Activated CD4-positive, alpha-beta T cell treated with anti-CD3 and anti-CD28 coated beads, Interleukin-2, amount 50 U/mL, for 48 hours (primary cell): ENCODE results near the gene ARHGEF37.
"Not testable (repeated sequence)": the region's sequence is repeated elsewhere in the genome, so short reads cannot be mapped to it uniquely, and the experiment has no call there.

Source experiments
- DNase-seq, 2 experiments: peaks; one replicate each; pipeline ENCODE4 v3.0.0-alpha.2; 2020

The ARHGEF37 gene

DNA sequence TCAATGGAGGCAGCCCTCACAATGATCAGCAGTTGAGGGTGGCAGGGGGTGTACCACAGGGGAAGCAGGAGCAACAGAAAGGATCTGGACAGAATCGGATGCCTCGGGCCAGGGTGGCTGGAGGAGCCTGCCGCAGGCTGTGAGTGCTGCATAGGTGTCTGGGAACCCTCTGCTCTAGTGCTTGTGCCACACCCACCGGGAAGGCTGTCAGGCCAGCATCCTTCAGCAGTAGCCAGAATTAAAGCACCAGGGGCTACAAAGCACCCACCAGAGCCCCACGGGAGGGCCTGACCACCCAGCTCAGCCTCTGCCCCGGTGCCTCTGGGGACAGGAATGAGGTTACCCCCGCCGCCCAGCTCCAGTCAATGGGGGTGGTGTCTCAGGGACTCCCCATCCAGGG, 49.0 kb downstream of the ARHGEF37 start:
- DNase-seq = no peak

DNA sequence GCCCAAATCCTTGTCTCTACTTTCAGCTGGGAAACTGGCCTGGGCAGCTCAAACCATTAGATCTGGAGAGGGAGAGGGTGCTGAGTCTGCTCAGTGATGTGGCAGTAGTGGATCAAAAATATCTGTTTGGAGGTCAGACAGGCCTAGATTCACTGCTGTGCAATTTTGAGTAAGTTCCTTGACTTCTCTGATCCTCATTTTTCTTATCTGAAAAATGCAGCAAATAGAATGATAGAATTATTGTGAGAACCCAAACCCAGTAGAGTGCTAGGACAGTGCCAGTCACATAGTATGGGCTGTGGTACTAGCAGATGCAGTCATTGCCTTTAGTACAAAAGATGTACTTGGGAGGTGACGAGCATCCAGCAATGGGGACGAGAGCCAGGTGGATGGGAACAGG, 50.2 kb downstream of the ARHGEF37 start:
- DNase-seq = no peak

DNA sequence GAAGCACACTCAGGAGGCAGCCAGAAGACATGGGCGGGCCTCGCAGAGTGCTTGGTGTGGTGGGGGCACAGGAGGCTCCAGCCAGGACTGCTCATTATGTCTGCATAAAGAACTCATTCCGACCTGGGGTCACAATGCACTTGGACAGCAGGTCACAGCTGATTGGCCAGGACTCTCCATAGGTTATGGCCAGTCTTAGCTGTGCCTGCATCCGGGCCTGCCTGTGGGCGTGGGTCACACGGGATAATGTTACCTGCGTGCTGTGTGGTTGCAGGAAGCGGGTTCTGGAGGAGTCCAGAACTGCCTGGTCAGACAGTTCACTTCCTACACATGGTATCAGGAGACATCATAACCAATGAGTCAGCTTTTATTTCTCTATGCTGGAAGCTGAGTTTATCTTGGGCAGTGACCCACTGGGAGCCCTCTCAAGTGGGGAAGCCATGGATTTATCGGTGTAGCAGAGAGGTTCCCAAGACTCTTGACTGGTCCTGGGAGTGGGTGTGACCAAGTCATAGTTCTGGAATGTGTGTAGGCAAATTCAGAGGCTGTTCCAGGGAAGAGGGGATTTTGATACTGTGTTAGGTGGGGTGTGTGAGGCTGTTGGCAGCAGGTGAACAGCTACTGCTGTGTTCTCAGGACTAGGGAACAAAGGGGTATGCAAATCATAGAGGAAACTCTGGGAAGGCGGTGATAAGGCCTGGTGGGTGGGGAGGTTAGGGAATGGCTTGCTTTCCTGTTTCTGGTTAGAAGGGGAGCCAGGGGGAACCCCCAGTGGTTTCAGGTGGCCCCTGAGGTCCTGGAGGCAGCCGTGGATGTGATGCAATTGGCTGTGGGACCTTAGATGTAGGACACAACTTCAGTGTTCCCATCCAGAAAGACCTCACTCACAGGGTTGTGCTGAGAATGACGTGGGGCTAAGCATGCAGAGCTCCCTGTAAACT, 51.3 kb downstream of the ARHGEF37 start:
- peak in 1 of 2 experiments; percentile 33 for DNase-seq

DNA sequence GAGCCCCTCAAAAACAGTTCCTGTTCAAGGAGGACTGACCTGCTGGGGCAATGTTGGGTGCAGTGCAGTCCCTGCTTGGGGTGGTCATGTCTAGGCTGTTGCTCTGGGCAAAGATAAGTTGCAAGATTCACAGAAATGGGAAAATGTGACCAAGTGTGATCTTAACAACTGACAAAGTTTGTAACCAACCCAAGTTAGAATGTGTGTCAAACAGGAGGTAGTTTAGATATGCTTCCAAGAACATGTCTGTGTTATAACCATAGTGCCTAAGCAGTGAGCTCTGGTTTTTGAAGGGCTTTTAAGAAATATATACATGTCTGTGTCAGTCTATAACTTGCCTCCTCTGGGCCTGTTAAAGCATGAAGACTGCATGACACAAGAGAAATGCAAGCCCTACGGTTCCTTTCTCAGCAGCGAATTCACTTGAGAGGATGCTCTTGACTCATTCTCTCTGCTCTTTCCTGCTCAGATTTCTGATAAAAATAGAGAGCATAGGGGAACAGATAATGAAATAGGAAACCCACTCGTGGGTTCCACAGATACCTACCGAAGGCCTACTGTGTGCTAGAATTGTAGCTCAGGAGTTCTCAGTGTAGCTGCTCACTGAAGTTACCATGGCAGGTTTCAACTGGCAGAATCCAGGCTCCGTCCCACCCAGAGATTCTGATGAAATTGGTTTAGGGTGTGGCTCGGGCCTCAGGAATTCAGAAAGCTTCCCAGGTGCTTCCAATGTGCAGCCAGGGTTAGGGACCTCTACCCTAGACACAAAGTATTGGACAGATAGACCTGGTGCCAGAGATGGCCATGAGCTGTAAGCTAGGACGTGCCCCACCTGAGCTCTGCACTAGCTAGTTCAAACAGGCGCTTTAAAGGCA, 52.4 kb downstream of the ARHGEF37 start:
- no peak for DNase-seq

DNA sequence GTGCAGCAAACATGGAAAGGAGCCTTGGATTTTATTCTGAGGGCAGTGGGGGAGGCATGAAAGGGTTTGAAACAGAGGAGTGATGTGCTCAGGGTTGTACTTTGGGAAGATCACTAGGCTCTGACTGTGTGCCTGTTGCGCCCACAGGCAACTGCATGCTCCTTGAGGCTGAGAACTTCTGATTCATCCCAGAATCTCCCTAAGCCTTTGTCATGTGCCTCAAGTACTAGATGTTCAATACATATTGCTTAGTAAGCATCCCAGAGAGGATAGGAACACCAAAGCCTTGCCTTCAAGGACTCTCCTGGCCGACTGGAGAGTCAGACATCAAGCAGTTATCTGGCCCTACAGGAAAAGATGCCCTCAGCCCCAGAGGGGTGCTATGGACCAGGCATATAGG, 54.1 kb downstream of the ARHGEF37 start:
- no peak for DNase-seq

DNA sequence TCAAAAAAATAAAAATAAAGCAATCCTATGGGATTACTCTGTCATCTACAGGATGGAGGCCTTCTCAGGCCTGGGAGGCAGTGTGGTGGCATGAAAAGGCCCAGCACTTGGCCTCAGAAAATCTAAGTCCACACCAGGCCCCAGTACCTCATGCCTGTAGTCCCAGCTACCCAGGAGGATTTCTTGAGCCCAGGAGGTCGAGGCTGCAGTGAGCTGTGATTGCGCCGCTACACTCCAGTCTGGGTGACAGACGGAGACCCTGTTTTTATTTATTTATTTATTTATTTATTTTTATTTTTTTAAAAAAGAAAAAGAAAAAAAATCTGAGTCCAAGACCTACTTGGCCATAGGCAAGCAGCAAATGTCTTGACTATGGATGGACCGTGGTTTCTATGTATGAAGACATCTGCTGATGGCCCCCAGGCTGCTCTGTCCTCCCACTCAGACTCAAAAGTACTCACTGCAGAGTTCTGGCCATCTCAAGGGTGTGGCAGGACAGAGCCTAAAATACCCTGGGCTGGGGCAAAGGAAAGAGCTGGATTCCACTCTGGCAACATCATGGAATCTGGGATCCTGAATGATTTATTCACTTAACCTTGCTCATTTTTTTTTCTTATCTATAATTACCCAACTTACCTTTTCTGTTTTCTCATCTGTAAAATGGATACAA, 55.0 kb downstream of the ARHGEF37 start:
- DNase-seq = no peak

DNA sequence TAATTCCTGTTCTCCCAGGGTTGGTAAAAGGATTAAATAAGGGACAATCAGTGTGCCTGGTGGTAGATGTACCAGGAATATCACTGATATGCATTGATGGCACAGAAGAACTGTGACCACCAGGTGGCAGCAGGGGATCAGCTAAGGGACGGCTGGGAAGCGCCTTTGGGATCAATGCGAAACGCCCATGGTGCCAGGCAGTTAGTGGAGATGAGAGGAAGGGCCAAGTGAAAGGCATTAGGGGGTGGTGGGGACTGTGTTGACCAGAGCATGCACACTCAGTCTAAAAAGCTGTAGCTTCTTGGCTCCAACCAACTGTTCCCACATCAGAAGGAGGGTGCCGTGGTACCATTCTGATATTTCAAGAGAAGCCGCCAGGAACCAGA, 55.6 kb downstream of the ARHGEF37 start:
- peak in 1 of 2 experiments; percentile 20 for DNase-seq

DNA sequence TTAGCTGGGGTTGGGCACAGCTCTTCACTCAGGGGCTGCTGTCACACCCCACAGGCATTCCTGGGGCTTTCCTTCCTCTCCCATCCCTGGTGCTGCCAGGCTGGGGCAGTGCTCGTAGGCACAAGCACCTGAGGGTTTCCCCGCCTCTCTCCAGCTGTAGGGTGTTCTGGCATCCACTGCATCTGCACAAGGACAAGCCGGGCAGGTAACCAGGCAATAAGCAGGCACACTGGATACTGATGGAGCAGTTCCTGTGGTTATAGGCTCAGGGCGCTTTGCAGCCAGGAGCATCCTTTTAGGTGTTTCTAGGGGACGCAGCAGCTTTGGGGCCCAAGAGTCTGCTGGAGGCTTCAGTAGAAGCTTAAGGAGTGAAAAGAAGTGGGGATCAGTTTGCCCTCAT, 56.8 kb downstream of the ARHGEF37 start:
- DNase-seq = no peak

DNA sequence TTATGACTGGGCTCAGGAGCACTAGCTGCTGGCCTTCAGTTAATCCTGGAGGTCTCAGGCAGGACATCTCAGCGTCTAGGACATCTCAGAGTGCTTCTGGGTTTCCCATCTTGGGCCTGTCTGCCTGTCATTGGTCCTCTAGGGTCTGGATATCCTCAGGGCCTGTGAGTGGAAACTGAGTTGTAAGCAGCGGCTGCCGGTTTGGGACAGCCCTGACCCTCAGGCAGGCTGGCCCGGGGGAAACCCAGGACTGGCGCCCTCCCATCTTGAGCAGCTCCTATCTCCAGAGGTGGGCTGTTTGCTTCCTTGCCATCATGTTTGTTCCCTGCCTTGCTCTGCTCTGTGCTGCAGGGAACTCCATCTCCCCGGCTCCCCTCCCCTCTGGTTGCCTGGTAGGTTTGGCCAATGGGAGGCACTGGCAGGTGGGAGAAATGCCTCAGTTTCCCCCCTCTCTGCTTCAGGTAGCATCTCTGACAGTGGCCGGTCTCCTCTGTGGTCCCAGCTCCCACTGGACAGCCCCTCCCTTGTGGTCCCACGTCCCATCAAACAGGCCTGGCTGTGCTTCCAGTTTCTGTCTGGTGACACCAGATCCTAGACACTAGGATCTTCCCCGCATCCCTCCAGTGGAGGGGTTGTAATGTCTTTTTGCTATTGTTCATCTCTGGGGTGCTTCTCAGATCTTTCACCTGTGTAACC, 57.4 kb downstream of the ARHGEF37 start:
- DNase-seq = no peak

DNA sequence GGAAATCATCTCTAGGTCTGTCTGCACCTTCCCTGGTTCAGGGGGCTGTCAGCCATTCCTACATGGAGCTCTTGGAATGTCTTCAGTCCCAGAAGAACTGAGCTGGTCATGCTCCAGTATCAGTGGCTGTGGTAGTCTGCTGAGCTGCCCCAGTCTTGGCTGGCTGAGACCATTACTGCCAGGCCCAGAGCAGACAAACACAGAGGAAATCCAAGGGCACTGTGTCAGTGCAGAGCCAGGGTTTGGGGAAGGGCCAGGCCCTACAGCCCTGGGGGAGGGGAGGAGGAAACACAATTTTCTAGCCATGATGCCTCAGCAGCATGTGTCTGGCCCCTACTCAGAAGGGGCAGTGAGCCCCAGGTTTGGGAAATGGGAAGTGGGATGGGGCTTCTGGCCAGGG, 58.4 kb downstream of the ARHGEF37 start:
- no peak for DNase-seq

DNA sequence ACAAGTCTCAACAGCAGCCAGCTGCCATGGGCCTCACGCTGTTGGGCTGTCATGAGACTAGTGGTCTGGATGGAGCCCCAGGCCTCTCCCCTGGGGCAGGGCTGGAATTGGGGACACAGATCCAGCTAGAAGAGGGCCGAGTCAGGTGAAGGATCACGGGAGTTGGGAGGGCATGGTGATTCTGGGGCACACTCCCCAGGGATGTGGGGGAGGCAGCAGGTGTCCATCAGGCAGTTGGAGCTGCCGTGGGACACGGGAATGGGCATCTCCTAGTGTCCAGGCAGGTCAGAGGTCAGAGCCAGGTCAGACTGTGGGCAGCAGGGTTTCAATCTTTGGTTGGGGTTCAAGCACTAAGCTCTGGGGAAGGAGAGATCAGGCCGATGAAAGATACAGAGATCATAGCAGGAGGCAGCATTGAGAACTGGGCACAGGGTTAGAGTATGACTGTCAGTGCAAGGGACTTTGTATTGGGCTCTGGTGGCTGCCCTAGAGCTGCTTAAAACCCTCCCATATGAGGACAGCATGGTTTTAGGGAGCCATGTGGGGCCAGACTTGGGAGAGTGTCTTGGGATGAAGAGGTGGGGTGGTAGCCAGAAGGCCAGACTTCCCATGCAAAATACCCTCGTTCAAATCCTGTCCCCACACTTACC, 59.2 kb downstream of the ARHGEF37 start:
- DNase-seq = no peak

DNA sequence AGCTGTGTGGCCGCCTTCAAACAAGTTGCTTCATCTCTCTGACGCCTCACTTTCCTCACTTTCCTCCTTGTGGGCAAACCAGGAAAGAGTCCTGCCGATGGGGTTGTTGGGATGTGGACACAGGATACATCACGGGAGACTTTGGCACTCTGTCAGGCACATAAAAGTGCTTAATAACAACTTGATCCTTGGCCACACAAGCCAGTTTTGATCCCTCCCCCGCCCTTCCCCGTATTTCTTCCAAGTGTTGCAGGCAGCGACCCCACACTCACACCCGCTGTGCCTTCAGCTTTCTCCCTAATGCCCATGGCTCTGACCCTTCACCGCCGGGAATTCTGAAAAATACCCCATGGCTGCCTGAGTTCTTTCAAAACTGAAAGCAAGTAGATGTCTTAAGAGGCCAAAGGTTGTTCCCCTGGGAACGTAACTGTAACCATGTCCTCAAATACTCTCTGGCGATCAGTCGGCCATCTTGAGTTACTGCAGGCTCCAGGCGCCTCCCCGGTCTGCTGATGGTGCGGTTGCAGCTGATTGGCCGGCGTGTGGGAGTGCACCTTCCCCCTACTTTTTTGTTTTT, 59.8 kb downstream of the ARHGEF37 start:
- DNase-seq = no peak

DNA sequence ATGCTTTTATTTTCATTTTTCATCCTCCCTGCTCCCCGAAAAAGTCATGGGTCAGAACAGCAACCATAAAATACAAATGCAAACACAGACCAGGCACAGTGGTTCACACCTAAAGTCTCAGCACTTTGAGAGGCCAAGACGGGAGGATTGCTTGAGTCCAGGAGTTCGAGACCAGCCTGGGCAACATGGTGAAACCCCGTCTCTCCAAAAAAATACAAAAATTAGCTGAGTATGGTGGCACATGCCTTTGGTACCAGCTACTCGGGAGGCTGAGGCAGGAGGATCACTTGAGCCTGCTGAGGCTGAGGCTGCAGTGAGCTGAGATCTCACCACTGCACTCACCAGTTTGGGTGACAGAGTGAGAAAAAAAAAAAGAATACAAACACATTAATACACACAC, 60.3 kb downstream of the ARHGEF37 start:
- DNase-seq = no peak

DNA sequence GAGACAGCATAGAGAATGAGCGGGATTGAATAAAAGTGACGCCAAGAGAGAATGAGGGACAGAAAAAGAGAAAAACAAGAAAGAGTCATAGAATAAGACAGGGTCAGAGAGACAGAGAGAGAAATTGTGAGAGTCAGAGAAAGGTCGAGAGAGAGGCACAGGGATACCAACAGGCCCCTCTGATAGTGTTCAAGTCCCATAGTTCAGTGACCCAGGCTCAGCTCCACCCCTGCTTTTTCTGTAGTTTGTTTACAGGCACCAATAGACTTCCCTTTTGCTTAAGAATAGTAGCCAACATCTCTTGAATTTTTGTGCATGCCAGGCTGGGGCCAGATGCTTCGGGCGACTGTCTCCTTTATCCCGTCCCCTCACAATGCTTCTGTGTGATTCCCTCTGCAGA, 62.5 kb downstream of the ARHGEF37 start:
- no peak for DNase-seq

DNA sequence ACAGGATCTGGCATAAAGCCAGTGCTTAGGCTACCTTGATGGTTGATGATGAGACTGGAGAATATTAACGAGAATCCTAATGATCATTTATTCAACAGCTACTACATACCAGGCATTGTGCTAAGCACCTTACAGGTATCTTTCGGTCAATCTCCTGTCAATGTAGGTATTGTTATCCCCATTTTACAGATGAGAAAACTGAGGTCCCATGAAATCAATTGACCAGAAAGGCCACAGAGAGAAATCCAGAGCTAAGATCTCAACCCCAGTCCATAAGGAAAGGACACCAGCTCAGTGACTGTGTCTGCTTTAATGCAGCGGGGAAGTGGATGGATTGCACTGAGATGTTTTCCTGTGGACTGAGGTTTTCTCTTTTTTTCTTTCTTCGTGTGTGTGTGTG, 63.3 kb downstream of the ARHGEF37 start:
- DNase-seq = no peak

DNA sequence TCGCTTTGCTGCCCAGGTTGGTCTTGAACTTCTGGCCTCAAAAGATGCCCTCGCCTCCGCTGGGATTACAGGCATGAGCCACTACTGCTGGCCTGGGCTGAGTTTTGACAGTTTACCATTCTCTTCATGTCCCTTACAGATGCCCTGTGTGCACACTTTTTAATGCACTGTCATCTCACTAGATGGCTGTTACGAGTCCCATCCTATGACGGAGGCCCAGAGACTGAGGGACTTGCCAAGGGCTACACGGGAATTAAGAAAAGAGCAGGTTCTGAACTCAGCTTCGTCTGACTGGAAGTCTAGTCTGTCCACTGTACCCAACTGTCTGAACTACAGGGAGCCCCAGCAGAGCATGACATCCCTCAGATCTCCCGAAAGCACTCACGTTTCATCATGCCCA, 63.9 kb downstream of the ARHGEF37 start:
- DNase-seq = no peak

DNA sequence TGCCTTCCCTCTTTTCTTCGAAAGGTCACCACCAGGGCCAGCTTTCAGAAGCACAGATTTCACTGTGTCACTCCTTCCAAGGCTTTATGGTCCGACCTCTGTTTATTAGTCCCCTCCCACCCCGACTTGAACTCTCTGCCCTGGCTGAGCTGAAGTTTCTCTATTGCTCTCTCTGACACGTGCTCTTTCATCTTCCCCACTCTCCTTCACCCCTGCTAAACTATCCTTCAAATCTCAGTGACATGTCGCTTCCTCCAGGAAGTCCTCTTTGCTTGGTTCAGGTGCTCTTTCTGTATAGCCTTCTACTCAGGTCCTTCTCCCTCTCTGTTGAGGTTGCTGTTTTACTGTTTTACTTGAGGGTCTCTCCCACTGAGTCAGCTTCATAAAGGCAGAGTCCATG, 64.4 kb downstream of the ARHGEF37 start:
- DNase-seq = no peak

DNA sequence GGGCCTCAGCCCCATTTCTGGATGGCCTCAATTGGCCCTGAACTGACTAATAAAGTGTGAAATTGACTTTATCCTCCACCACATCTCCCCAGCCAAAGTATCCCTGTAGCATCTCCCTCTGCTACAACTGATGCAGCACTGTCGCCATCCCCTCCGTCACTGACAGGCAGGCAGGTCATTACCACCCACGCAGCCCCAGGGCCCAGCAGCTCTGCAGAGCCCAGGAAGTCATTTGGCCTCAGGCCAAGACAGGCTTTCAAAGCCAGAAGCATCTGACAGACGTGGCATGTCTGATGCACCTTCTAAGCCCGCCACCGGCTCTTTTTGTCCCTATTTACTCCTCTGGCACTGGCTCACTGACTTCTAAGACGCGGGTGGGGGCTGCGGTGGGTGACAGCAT, 65.3 kb downstream of the ARHGEF37 start:
- DNase-seq = peak; percentile 26 to 37

DNA sequence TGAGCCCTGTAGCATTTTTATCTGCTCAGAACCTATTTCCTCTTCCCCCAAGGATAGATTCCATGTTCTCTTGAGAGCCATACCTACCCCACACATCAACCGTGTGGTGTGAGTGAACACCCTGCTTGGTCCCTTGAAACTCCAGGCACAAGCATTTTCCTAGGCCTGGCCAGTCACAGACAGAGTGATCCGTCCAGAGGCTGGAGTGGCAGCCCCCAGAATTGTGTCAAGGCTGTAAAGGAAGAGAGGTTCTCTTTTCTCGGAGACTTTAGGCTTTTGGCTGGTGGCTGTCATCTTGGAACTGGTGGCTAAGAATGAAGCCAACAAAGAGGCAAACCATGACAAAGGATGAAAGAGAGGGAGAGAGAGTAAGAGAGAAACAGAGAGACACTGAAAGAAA, 66.0 kb downstream of the ARHGEF37 start:
- DNase-seq = no peak

DNA sequence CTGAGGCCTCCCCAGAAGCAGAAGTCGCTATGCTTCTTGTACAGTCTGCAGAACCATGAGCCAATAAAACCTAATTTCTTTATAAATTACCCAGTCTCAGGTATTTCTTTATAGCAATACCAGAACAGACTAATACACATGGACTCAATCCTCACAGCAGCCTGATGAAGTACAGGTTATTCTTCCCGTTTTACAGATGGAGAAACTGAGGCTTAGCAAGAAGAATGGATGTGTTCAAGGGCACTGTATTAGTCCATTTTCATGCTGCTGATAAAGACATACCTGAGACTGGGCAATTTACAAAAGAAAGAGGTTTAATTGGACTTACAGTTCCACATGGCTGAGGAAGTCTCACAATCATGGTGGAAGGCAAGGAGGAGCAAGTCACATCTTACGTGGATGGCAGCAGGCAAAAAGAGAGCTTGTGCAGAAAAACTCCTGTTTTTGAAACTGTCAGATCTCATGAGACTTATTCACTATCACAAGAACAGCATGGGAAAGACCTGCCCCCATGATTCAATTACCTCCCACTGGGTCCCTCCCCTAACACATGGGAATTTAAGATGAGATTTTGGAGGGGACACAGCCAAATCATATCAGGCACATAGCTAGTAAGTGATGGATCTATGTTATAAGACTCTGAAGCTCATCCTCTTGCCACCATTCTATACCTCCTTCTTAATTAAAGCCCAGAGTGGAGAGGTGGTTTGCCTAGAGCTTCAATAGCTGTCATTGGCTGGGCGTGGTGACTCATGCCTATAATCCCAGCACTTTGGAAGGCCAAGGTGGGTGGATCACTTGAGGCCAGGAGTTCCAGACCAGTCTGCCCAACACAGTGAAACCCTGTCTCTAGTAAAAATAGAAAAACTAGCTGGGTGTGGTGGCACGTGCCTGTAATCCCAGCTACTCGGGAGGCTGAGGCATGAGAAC, 67.4 kb downstream of the ARHGEF37 start:
- DNase-seq = peak in 1 of 2 experiments; percentile 10

DNA sequence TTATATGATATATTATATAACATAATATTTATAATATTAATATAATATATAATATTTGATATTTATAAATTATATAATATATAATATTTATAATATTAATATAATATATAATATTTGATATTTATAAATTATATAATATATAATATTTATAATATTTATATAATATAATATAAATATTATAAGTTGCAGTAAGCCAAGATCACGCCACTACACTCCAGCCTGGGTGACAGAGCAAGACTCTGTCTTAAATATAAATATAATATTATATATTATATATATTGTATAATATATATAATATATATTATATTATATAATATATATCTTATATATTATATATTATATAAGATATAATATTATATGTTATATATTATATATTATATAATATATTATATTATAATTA, 68.4 kb downstream of the ARHGEF37 start:
- DNase-seq = not testable (repeated sequence)
